Sigmoid colon (tissue), 7 donors: ENCODE data around the gene ZIC5. TPM values are rescaled to one million over a fixed set of nuclear protein-coding genes. Genes with fewer than 3 reads are reported as not detected.

Experiments used
- DNase-seq: peaks from one replicate; pipeline ENCODE4 v3.0.0-alpha.2; 2019
- H3K27ac ChIP-seq, 4 donors: fragments of 200-600 bp; sonication (generic); one replicate each; pipeline ENCODE4 v1.5.1; 2016 to 2019; ENCODE audit warnings: mild to moderate bottlenecking in 1 of 4
- H3K27me3 ChIP-seq, 3 donors: fragments of 200-600 bp; sonication (generic); one replicate each; pipeline ENCODE4 v1.5.1; 2019; ENCODE audit warnings: mild to moderate bottlenecking in 1 of 3
- H3K36me3 ChIP-seq, 4 donors: fragments of 200-600 bp; sonication (generic); one replicate each; pipeline ENCODE4 v1.5.1; 2016 to 2019
- H3K4me1 ChIP-seq, 4 donors: fragments of 200-600 bp; sonication (generic); one replicate each; pipeline ENCODE4 v1.5.1; 2017 to 2019
- H3K4me3 ChIP-seq, 4 donors: fragments of 200-600 bp; sonication (generic); one replicate each; pipeline ENCODE4 v1.5.1; 2017 to 2019; ENCODE audit warnings: mild to moderate bottlenecking in 2 of 4, moderate library complexity in 1 of 4
- H3K9me3 ChIP-seq, 4 donors: fragments of 200-600 bp in 3 of 4; sonication (generic) in 3 of 4; one replicate each; pipeline versions ENCODE4 v1.5.1 to v1.6.1; 2013 to 2019
- CTCF ChIP-seq, 4 experiments: fragments of 450-650 bp in 3 of 4; fragments of 200-600 bp in 1 of 4; IDR thresholded peaks; one replicate each; pipeline ENCODE4 v1.5.1; 2016 to 2019; ENCODE audit warnings: antibody characterized with exemption in 4 of 4, mild to moderate bottlenecking in 3 of 4, moderate library complexity in 2 of 4
- EP300 ChIP-seq, 4 donors: sonication (generic); formaldehyde crosslinking; IDR thresholded peaks; one replicate each; pipeline ENCODE4 v1.6.1; 2017; ENCODE audit warnings: antibody characterized with exemption in 4 of 4
- POLR2A ChIP-seq, 2 donors: fragments of 450-650 bp; IDR thresholded peaks; one replicate each; pipeline ENCODE4 v1.6.1; 2016; ENCODE audit warnings: antibody characterized with exemption in 2 of 2, mild to moderate bottlenecking in 2 of 2, moderate library complexity in 2 of 2
- POLR2AphosphoS5 ChIP-seq, 4 donors: sonication (generic); formaldehyde crosslinking; IDR thresholded peaks; one replicate each; pipeline ENCODE4 v1.6.1; 2017; ENCODE audit warnings: antibody characterized with exemption in 4 of 4
- WGBS, 2 donors: extraction: QIAGEN DNeasy Blood & Tissue Kit; methylation state at CpG; one replicate each; pipeline ENCODE4 v1.1.7; 2013; 5-methylcytosine and 5-hydroxymethylcytosine counted together
- intact Hi-C: fragments of 100-400 bp; cut with DNase I; formaldehyde crosslinking; loops from one replicate; pipeline ENCODE4 v1.15.1; 2023
- polyA plus RNA-seq, 3 donors: library from polyadenylated mRNA; stranded (reverse); fragments of 200-250 nt; gene quantifications; one replicate each; pipeline ENCODE4 v1.2.3, GENCODE V29; 2013
- total RNA-seq, 4 donors: library from RNA; depleted of rRNA; stranded (reverse); fragments of >200 nt; gene quantifications; one replicate each; pipeline ENCODE4 v1.1.0, GENCODE V29; 2016
- donor health status: healthy with polysubstance abuse.
- donor health status: Bipolar disorder and iron deficiency.
- donor health status: healthy.

The ZIC5 gene
- total and polyA plus RNA-seq, 7 donors = not detected

- WGBS, 2 donors = 70 to 91% methylated on average over 2 of the region's 2 CpGs
These were observed 35.8 kb downstream of the ZIC5 start for GRCh38 chr13:99935772-99936171.

GRCh38 chr13:99932912-99933311 is 38.7 kb downstream of the ZIC5 start:
- Histone ChIP-seq H3K4me3 (no peak overlapping the region), H3K27ac (no peak overlapping the region), H3K27me3 (peaks cover 0 to 18% (median under 1%) of the 10 kb centered on the region in 3 donors), H3K36me3 (no peaks in the 10 kb centered on the region), H3K4me1 (no peaks in the 10 kb centered on the region), H3K9me3 (no peaks in the 10 kb centered on the region)
- WGBS, 2 donors = 87 to 88% methylated on average over 5 of the region's 5 CpGs
- no peak for DNase-seq
- TF ChIP-seq EP300 (IDR thresholded peaks at IDR 0.05) (no peak), POLR2A (IDR thresholded peaks at IDR 0.05) (no peak), CTCF (IDR thresholded peaks at IDR 0.05) (no peak), POLR2AphosphoS5 (IDR thresholded peaks at IDR 0.05) (no peak)
- intact Hi-C loops = no loop called here

More at GRCh38 chr13:99935772-99936171, 35.8 kb downstream of the ZIC5 start:
- Histone ChIP-seq H3K27ac (no peak overlapping the region), H3K4me3 (no peak overlapping the region), H3K27me3 (peaks cover 0 to 21% (median 9%) of the 10 kb centered on the region in 3 donors), H3K36me3 (no peaks in the 10 kb centered on the region), H3K4me1 (no peaks in the 10 kb centered on the region), H3K9me3 (no peaks in the 10 kb centered on the region)
- DNase-seq = no peak
- intact Hi-C loops = no loop called here
- no peak for TF ChIP-seq POLR2AphosphoS5 (IDR thresholded peaks at IDR 0.05)
- TF ChIP-seq CTCF (IDR thresholded peaks at IDR 0.05) = no peak
- no peak for TF ChIP-seq EP300 (IDR thresholded peaks at IDR 0.05)
- no peak for TF ChIP-seq POLR2A (IDR thresholded peaks at IDR 0.05)

- 89 to 90% methylated on average over 5 of the region's 5 CpGs for WGBS, 2 donors
- TF ChIP-seq EP300 (IDR thresholded peaks at IDR 0.05) (no peak), POLR2A (IDR thresholded peaks at IDR 0.05) (no peak), CTCF (IDR thresholded peaks at IDR 0.05) (no peak), POLR2AphosphoS5 (IDR thresholded peaks at IDR 0.05) (no peak)
- intact Hi-C loops = no loop called here
- no peak overlapping the region for H3K4me3 ChIP-seq
- peaks cover 0 to 31% (median 3%) of the 10 kb centered on the region in 3 donors for H3K27me3 ChIP-seq
- H3K4me1 ChIP-seq = peaks cover 0 to 3% (median 0%) of the 10 kb centered on the region in 4 donors
- H3K27ac ChIP-seq = no peak overlapping the region
- H3K36me3 ChIP-seq = no peaks in the 10 kb centered on the region
- DNase-seq = no peak
- no peaks in the 10 kb centered on the region for H3K9me3 ChIP-seq
These were observed 40.6 kb downstream of the ZIC5 start for GRCh38 chr13:99930925-99931324.

GRCh38 chr13:99929866-99930265 is 41.7 kb downstream of the ZIC5 start:
- intact Hi-C loops = no loop called here
- WGBS, 2 donors = 82 to 83% methylated on average over 7 of the region's 7 CpGs
- peaks cover 0 to 35% (median 3%) of the 10 kb centered on the region in 3 donors for H3K27me3 ChIP-seq

More at GRCh38 chr13:99929866-99930265, 41.7 kb downstream of the ZIC5 start:
- H3K4me1 ChIP-seq = peaks cover 0 to 3% (median 0%) of the 10 kb centered on the region in 4 donors
- no peak overlapping the region for H3K4me3 ChIP-seq
- DNase-seq = no peak
- no peak overlapping the region for H3K27ac ChIP-seq
- TF ChIP-seq POLR2AphosphoS5 (IDR thresholded peaks at IDR 0.05) (no peak), CTCF (IDR thresholded peaks at IDR 0.05) (no peak), EP300 (IDR thresholded peaks at IDR 0.05) (no peak), POLR2A (IDR thresholded peaks at IDR 0.05) (no peak)
- H3K9me3 ChIP-seq = no peaks in the 10 kb centered on the region
- H3K36me3 ChIP-seq = no peaks in the 10 kb centered on the region
